ENCODE measurements around the gene PRR7.

GRCh38 chr5:177486256-177486655 is 39.6 kb downstream of the PRR7 start:
- TF ChIP-seq ZKSCAN8 (CRISPR knock-in tag; IDR thresholded peaks at IDR 0.05; ENCODE audit: borderline replicate concordance) (no peak), TCF7 (IDR thresholded peaks at IDR 0.05; ENCODE audit: low read depth) (no peak), POLR2AphosphoS5 (IDR thresholded peaks at IDR 0.05; ENCODE audit: low read depth, low read length) (no peak), RAD21 (CRISPR knock-in tag; IDR thresholded peaks at IDR 0.05) (no peak), ZFP1 (CRISPR knock-in tag; IDR thresholded peaks at IDR 0.05) (no peak), POGK (CRISPR knock-in tag; conservative IDR thresholded peaks at IDR 0.05) (no peak)
- TF ChIP-seq, protein P1, sequence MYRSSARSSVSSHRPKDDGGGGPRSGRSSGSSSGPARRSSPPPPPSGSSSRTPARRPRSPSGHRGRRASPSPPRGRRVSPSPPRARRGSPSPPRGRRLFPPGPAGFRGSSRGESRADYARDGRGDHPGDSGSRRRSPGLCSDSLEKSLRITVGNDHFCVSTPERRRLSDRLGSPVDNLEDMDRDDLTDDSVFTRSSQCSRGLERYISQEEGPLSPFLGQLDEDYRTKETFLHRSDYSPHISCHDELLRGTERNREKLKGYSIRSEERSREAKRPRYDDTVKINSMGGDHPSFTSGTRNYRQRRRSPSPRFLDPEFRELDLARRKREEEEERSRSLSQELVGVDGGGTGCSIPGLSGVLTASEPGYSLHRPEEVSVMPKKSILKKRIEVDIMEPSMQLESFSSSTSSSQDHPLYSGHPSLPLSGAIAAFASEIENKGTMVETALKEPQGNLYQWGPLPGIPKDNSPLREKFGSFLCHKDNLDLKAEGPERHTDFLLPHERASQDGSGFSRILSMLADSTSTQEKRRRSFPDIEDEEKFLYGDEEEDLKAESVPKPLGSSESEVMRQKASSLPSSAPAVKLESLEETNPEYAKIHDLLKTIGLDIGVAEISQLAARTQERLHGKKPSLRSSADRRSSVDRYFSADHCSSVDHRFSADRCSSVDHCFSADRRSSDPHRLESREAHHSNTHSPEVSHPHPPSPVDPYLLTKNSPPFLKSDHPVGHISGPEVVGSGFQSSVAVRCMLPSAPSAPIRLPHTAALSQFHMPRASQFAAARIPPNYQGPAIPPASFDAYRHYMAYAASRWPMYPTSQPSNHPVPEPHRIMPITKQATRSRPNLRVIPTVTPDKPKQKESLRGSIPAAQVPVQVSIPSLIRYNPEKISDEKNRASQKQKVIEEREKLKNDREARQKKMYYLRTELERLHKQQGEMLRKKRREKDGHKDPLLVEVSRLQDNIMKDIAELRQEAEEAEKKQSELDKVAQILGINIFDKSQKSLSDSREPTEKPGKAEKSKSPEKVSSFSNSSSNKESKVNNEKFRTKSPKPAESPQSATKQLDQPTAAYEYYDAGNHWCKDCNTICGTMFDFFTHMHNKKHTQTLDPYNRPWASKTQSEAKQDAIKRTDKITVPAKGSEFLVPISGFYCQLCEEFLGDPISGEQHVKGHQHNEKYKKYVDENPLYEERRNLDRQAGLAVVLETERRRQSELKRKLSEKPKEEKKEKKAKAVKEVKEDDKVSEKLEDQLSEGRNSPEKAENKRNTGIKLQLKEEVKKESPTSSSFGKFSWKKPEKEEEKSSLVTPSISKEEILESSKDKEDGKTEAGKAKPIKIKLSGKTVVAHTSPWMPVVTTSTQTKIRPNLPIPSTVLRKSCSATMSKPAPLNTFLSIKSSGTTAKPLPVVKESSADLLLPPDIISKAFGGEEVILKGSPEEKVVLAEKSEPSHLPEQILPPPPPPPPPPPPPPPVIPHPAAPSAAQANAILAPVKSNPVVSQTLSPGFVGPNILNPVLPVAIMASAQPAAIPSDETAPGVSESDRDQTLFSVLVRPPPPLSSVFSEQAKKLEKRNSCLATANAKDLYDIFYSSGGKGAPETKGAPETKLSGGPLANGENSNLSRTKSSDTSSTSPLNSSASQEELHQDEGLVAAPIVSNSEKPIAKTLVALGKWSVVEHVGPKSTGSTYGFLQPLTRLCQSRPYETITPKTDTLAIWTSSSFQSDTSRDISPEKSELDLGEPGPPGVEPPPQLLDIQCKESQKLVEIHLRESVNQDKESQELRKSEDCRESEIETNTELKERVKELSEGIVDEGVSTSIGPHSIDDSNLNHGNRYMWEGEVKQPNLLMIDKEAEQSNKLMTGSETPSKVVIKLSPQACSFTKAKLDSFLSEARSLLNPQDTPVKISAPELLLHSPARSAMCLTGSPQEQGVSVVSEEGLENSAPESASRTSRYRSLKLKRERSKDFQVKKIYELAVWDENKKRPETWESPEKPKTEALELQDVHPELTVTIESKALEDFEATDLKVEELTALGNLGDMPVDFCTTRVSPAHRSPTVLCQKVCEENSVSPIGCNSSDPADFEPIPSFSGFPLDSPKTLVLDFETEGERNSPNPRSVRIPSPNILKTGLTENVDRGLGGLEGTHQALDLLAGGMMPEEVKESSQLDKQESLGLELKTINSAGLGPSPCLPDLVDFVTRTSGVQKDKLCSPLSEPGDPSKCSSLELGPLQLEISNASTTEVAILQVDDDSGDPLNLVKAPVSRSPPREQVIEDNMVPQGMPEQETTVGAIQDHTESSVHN (CRISPR knock-in tag; IDR thresholded peaks at IDR 0.05), result no peak

All from HepG2 (cell line).